GM12878 (cell line): ENCODE data around the gene PTCH2. TPM values are rescaled to one million over a fixed set of nuclear protein-coding genes. Genes with fewer than 3 reads are reported as not detected.

Experiments used
- ATAC-seq: fragments of 200-7000 bp; cut with Tn5 transposase; 3 replicates; pipeline ENCODE4 v1.9.1; 2020; ENCODE audit warnings: mild to moderate bottlenecking, moderate library complexity
- BruUV-seq: library from RNA; stranded (reverse); fragments of 400-500 nt; replicated peaks from 2 replicates; lab custom pipeline; 2021; lab: Mats Ljungman, UMichigan
- CTCF ChIA-PET: fragments of 300-600 bp; sonication (Branson Sonifier 250); formaldehyde crosslinking; extraction: SDS; loops from one replicate; lab custom pipeline; 2021; ENCODE audit warnings: inconsistent platforms; lab: Yijun Ruan, JAX
- POLR2A ChIA-PET: fragments of 350-600 bp; formaldehyde crosslinking; extraction: SDS; loops from one replicate; lab custom pipeline; 2021; ENCODE audit warnings: inconsistent platforms; lab: Charles Lee
- RAD21 ChIA-PET: fragments of 300-600 bp; sonication (Branson Sonifier 250); formaldehyde crosslinking; loops from one replicate; lab custom pipeline; 2023; ENCODE audit warnings: antibody characterized with exemption; ENCODE audit not compliant: unreplicated experiment; lab: Charles Lee
- SMC1A ChIA-PET: fragments of 300-600 bp; sonication (Branson Sonifier 250); formaldehyde crosslinking; loops from one replicate; lab custom pipeline; 2023; ENCODE audit not compliant: unreplicated experiment, uncharacterized antibody; lab: Charles Lee
- DNase-seq: peaks from one replicate; pipeline ENCODE4 v3.0.0-alpha.2; 2011; ENCODE audit warnings: low read depth, low spot score
- FAIRE-seq: peaks from 3 replicates; lab custom pipeline; 2011; peaks lifted over from hg19 to GRCh38; lab: Jason Lieb, UNC
- H2AFZ ChIP-seq: 2 replicates; pipeline ENCODE4 v1.6.0; 2011; ENCODE audit warnings: low read depth, low read length, control low read depth; ENCODE audit not compliant: control insufficient read depth
- H3K27ac ChIP-seq: 2 replicates; pipeline ENCODE4 v1.5.1; 2011; ENCODE audit warnings: control low read depth; ENCODE audit not compliant: control insufficient read depth, insufficient read depth
- H3K27me3 ChIP-seq, 2 experiments: replicated peaks in 1 of 2; 2 replicates each; pipeline versions ENCODE4 v1.6.0 to v1.6.1; 2011; ENCODE audit warnings: low read length in 1 of 2; ENCODE audit not compliant: control insufficient read depth in 2 of 2, insufficient read depth in 2 of 2
- H3K36me3 ChIP-seq, 2 experiments: 2 replicates each; pipeline ENCODE4 v1.5.1; 2011; ENCODE audit warnings: low read length in 1 of 2; ENCODE audit not compliant: control insufficient read depth in 2 of 2, insufficient read depth in 2 of 2
- H3K4me1 ChIP-seq: 2 replicates; pipeline ENCODE4 v1.6.1; 2011; ENCODE audit warnings: mild to moderate bottlenecking, low read length, moderate library complexity, mixed read lengths; ENCODE audit not compliant: control insufficient read depth, insufficient read depth
- H3K4me2 ChIP-seq: 2 replicates; pipeline ENCODE4 v1.6.0; 2011; ENCODE audit warnings: control low read depth; ENCODE audit not compliant: control insufficient read depth, insufficient read depth
- H3K4me3 ChIP-seq: fragments of 200-600 bp; sonication (generic); 2 replicates; pipeline ENCODE4 v1.5.1; 2016
- H3K79me2 ChIP-seq: 2 replicates; pipeline ENCODE4 v1.6.0; 2011; ENCODE audit warnings: low read length; ENCODE audit not compliant: control insufficient read depth, insufficient read depth
- H3K9ac ChIP-seq: 2 replicates; pipeline ENCODE4 v1.8.0; 2011; ENCODE audit warnings: low read length, control low read depth, mixed read lengths; ENCODE audit not compliant: control insufficient read depth, insufficient read depth
- H3K9me3 ChIP-seq: replicated peaks from 3 replicates; pipeline ENCODE4 v1.5.1; 2011; ENCODE audit warnings: mild to moderate bottlenecking, low read length; ENCODE audit not compliant: control insufficient read depth, insufficient read depth
- H4K20me1 ChIP-seq: 2 replicates; pipeline ENCODE4 v1.6.0; 2011; ENCODE audit not compliant: control insufficient read depth, insufficient read depth
- CREB1 ChIP-seq: IDR thresholded peaks from 2 replicates; pipeline ENCODE4 v1.6.1; 2012; ENCODE audit warnings: low read depth, mild to moderate bottlenecking, inconsistent platforms
- RFX5 ChIP-seq: IDR thresholded peaks from 2 replicates; pipeline ENCODE4 v1.6.1; 2011; ENCODE audit warnings: low read depth, low read length, improper control_type of control experiment
- TCF3 ChIP-seq: IDR thresholded peaks from 2 replicates; pipeline ENCODE4 v1.6.1; 2012; ENCODE audit warnings: low read depth, mild to moderate bottlenecking, low read length, borderline replicate concordance; ENCODE audit not compliant: insufficient read depth
- WGBS: methylation state at CpG from one replicate; pipeline ENCODE4 v1.1.6; 2016; ENCODE audit warnings: low lambda C conversion rate; ENCODE audit not compliant: insufficient replicate concordance, insufficient coverage; ENCODE audit errors: missing lambda C conversion rate; 5-methylcytosine and 5-hydroxymethylcytosine counted together
- in situ Hi-C: fragments of 300-500 bp; cut with MboI; formaldehyde crosslinking; loops from 9 replicates; pipeline ENCODE4 v1.14.3; 2018; ENCODE audit warnings: mixed read lengths
- intact Hi-C: fragments of 100-400 bp; cut with micrococcal nuclease; formaldehyde crosslinking; loops from one replicate; pipeline ENCODE4 v1.14.2; 2022; ENCODE audit not compliant: unreplicated experiment
- polyA plus RNA-seq, 11 experiments: library from polyadenylated mRNA; depleted of rRNA in 4 of 11; unstranded in 6 of 11; stranded (reverse) in 5 of 11; fragments of >200 nt; fragmentation: Nextera tagmentation in 4 of 11; fragmentation: Illumina TruSeq in 1 of 11; extraction: Ambion mirVana in 4 of 11; extraction: Trizol in 1 of 11; gene quantifications; 1 replicate in 1 of 11; 2 replicates in 10 of 11; pipeline versions ENCODE4 v1.2.1 to v1.2.3, GENCODE V29; 2011 to 2016; ENCODE audit warnings: inconsistent platforms in 2 of 11, missing spikeins in 2 of 11, low read depth in 1 of 11
- total RNA-seq, 4 experiments: library from RNA; depleted of rRNA in 3 of 4; stranded (reverse); fragments of >200 nt in 3 of 4; fragmentation: Illumina TruSeq in 1 of 4; extraction: Trizol in 1 of 4; gene quantifications; 2 replicates each; pipeline versions ENCODE4 v1.2.1 to v1.2.3, GENCODE V29; 2013 to 2021

PTCH2 gene
- total and polyA plus RNA-seq, 10 of the 15 experiments (the other 5 are each of a cell fraction or from before 2014, with no cell fraction given) = 0.03 to 8.4 (median 0.10) TPM

- Histone ChIP-seq H3K4me2 (no peak overlapping the region), H3K4me3 (no peak overlapping the region), H3K9ac (no peak overlapping the region), H3K27ac (no peak overlapping the region), H3K9me3 (no peaks in the 10 kb centered on the region), H3K36me3 (no peaks in the 10 kb centered on the region), H3K4me1 (no peaks in the 10 kb centered on the region), H3K27me3 (no peaks in the 10 kb centered on the region), H3K79me2 (no peaks in the 10 kb centered on the region), H4K20me1 (no peaks in the 10 kb centered on the region), H2AFZ (peak overlapping the region; percentile 37; the same call in 1 of the 2 replicates)
- BruUV-seq = no TSS peak
- intact Hi-C loops = loop anchor here (2.0 to 5.0 kb wide), 3 partner anchors 44 to 509 kb away; partner anchors contain the start of gene UROD
- RAD21 ChIA-PET = interaction anchor here (0.5 to 1.7 kb wide), 14 partner anchors 9 to 511 kb away, joined by 3 to 16 read pairs (median 4); partner anchors contain the start of genes HECTD3 and UROD
- no peak for TF ChIP-seq TCF3
- no peak for TF ChIP-seq CREB1
- TF ChIP-seq RFX5 = no peak
- no peak for ATAC-seq
- SMC1A ChIA-PET = interaction anchor here (0.6 to 2.5 kb wide), 12 partner anchors 12 to 555 kb away, joined by 3 to 10 read pairs (median 4); partner anchors contain the start of gene UROD
- CTCF ChIA-PET = interaction anchor here (0.6 to 2.8 kb wide), 32 partner anchors 9 to 699 kb away, joined by 3 to 32 read pairs (median 4); partner anchors contain the start of genes BTBD19, EIF2B3, HECTD3 and UROD
- no peak for FAIRE-seq
- POLR2A ChIA-PET = interaction anchor here (0.8 to 1.6 kb wide), 5 partner anchors 9 to 62 kb away, joined by 3 to 7 read pairs (median 4); partner anchors contain the start of genes RNU5D-1 and RPS8
- WGBS = 58% methylated on average over 9 of the region's 9 CpGs
- no peak for DNase-seq
- in situ Hi-C loops = no loop called here
Observed at GRCh38 chr1:44792736-44793502, 50.1 kb downstream of the PTCH2 start.
